ENCODE data around the gene IDI1. TPM values are rescaled to one million over a fixed set of nuclear protein-coding genes. Genes with fewer than 3 reads are reported as not detected.
A peak's percentile ranks its signal among the peaks of the same experiment; 100 is the strongest.

Gene IDI1
- total and polyA plus RNA-seq, 2 of the 13 experiments (the other 11 are each of a cell fraction or from before 2014, with no cell fraction given) = 44.4 to 145 TPM

GRCh38 chr10:1015688-1016087 is 33.2 kb downstream of the IDI1 start (continued):
- TF ChIP-seq RARA (CRISPR knock-in tag; IDR thresholded peaks at IDR 0.05) = peak; percentile 56
- TF ChIP-seq ZNF562 (CRISPR knock-in tag; IDR thresholded peaks at IDR 0.05; ENCODE audit: borderline replicate concordance) = no peak
- no peak for TF ChIP-seq ZNF263 (CRISPR knock-in tag; IDR thresholded peaks at IDR 0.05)
- TF ChIP-seq ZNF782 (CRISPR knock-in tag; IDR thresholded peaks at IDR 0.05; ENCODE audit: borderline replicate concordance) = no peak
- no peak for TF ChIP-seq AKNA (CRISPR knock-in tag; IDR thresholded peaks at IDR 0.05; ENCODE audit: borderline replicate concordance)
- TF ChIP-seq ZBED4 (CRISPR knock-in tag; IDR thresholded peaks at IDR 0.05; ENCODE audit: borderline replicate concordance) = no peak
